HUDEP-2 (cell line): ENCODE results near the gene LSM4.

Experiments
- DNase-seq, 76 experiments: peaks; one replicate each; lab custom pipeline; 2025; ENCODE audit not compliant: unreplicated experiment in 76 of 76; lab: John Stamatoyannopoulos, UW

The LSM4 gene

DNA sequence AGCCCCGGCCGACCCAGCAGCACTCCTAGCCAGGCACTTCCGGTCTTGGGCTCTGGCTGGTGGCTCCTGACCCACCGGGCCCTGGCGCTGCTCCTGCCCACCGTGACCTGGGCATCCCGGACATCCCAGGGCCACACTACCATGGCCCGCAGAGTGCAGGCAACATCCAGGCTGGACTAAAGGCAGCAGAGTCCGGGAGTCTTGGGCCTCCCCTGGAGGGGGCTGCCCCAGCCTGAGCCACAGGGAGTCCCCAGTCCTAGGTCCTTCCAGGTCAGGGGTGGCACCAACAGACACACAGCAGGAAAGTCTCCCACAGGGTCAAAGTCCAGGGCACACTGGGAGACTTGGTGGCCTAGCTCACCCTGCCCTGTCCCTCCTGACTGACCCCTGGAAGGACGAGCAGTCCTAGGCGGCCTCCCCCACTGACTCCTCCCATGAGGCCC, 10.8 kb downstream of the LSM4 start:
- no peak for DNase-seq

GRCh38 chr19:18311502-18312091, 11.3 kb downstream of the LSM4 start:
- no peak for DNase-seq

- no peak for DNase-seq
Observed at GRCh38 chr19:18310966-18311365, 11.9 kb downstream of the LSM4 start.

DNA sequence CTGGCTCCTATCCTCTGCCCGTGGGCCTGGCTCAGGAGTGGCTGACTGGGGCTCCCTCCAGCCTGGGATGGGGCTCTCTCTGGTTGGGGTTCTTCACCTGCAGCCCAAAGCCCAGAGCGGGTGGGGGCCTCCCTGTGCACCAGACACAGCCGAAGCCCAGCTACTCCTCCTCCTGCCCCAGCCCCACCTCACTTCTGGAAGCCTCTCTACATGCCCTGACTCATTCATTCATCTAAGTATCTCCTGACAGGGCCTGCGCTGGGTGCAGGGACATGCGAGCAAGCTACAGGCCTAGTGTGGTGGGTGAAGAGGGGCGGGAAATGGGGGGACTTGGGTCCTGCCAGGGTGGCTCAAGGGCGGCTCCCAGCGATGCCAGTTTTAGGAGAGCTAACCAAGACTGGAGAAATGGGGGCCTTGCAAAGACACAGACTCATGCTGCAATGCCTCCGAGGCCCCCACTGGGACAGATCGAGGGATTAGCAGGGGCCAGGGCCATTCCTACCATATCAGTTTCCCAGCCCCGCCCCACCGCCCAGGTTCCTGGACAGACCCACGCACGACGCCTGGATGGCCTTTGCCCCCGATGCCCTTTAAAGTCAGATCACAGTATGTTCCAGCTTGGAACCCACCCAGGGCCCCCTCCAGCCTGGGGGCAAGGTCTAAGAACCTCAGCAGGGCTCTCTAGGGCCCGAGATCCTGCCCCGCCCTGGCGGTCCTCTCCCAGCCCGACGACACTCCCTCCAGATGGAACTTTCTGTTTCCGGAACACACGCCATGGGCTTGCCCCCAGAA, 12.6 kb downstream of the LSM4 start:
- DNase-seq, result no peak

DNA sequence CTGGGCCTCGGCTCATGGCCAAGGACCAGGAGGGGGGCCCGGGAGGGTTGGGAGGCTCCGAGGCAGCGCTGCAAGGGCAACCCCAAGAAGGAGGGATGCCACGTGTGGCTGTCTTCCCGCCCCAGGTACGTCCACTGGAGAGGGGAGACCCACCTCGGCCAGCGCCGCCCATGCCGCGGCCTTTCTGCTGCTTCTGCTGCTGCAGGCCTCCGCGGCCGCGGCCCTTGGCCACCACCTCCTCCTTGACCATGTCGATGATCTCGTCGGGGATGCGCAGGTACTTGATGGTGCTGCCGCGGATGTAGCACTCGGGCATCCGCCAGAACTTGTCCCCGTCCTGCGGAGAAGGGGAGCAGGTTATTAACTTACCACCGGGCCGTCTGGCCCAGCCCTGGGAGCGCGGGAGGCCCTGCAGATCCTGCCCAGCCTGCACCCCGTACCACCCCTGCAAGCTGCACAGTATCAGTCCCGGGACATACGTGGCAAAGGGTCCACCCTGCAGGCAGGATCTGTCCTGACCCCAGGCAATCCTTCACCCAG, 13.3 kb downstream of the LSM4 start:
- DNase-seq, result no peak

DNA sequence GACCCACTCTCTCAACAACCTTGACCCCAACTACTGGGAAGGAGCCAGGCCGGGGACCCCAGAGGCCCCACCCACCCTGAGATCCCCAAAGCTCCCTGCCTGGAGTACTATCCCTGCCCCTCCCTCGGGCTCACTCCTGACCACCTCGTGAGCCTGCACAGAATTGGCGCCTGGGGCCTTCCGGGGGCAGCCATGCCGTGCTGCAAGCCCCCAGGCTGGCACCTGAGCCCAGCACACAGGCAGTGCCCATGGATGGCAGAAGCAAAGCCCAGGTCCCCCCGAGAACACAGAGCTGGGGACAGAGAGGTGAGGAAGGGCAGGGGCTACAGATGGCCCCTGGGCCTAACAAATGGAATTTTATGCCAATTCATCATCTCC, 13.9 kb downstream of the LSM4 start:
- no peak for DNase-seq

DNA sequence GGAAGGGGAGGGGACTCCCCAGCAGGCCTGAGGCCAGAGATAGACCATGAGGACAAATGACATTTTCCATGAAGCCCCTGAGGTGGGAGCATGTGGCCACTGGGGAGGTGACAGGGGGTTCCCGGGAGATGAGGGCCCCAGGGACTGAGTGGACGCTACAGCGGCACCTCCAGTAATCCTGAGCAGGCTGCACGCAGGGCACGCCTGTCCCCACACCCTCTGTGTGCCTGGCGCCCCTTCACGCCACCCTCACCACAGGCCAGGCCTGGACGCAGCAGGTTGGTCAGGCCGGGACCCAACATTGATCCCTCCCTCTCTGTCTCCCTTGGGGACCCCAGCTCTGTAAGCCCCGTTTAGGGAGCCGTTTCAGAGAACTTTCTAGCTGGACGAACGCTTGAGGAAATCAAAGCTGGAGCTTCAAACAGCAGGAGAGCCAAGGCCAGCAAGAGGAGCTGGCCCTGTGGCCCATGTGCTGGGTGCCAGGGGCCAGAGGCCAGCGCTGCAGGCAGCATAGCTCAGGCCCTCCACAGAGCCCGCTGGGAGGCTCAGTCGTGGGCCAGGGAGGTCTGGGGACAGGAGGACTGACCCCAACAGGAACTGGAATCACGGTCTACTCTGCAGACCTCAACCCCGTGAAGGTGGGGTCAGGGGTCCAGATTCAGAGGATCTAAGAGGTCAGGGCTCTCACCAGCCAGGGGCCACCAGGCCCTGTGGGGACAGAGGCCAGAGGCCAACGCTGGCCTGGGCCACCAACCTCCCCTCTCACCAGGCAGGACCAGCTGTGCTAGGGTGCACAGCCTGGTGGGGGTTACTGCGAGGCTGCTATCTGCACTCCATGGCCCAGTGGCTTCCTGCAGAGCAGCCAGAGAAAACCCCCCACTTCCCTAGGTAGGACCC, 14.6 kb downstream of the LSM4 start:
- no peak for DNase-seq

- no peak for DNase-seq
Observed at GRCh38 chr19:18307271-18307681, 15.6 kb downstream of the LSM4 start.

- no peak for DNase-seq
Observed at GRCh38 chr19:18306888-18307260, 16.0 kb downstream of the LSM4 start.

GRCh38 chr19:18306209-18306887, 16.5 kb downstream of the LSM4 start:
- no peak for DNase-seq

GRCh38 chr19:18304458-18305310, 18.2 kb downstream of the LSM4 start:
- DNase-seq, result peak in 68 of 76 experiments; percentile 33 to 94 (median 72)

GRCh38 chr19:18304208-18304457, 18.7 kb downstream of the LSM4 start:
- peak in 6 of 76 experiments; percentile 34 to 47 (median 43) for DNase-seq

DNA sequence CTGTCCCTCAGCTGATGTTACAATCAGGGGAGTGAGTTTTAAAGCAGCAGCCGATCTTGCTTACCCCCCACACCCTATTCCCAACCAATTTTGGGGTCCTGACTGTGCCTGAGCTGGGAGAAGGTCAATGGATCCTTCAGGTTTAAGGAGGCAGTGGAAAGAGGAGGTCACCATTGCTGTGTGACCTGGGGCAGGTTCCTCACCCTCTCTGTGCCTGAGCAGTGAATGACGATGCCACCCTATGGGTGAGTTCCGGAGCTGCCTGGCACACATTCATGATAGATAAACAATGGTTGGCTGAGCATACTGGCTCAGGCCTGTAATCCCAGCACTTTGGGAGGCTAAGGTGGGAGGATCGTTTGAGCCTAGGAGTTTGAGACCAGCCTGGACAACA, 21.2 kb downstream of the LSM4 start:
- peak in 3 of 76 experiments; percentile 25 to 28 (median 27) for DNase-seq

DNA sequence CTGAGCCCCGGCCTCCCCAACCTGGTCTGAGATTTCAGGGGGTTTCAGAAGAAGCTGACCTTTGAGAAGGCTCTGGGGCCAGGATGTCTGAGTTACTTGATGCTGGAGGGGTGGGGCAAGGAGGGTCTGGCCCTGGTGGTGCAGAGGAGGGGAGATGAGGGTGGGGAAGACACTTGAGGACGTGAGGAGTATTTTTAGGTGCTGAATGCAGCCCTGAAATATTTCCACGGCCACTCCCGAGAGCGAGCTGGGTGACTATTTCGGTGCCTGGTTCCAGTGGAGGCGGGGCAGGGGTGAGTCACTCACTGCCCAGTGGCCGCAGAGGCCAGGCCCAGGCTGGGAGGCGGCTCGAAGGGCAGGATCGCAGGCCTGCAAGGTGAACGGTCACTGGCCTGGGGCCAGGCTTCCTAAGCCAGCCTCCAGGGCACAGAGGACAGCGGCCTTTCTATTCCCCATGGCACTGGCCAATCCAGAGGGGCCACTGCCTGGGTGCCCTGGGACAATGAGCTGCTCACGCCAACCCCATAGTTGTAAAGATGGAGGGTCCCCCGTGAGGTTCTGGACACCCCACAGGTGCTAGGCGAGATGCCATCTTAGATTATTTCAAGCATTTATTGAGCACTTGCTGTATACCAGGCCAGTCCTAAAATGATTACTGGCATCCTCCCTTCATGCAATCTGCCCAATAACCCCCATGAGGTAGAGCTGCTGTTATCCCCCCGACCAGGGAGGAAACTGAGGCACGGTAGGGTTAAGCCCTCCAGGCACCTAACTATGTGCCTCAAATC, 21.8 kb downstream of the LSM4 start:
- DNase-seq, result peak in 33 of 76 experiments; percentile 16 to 78 (median 33)

GRCh38 chr19:18299654-18300053, 23.2 kb downstream of the LSM4 start:
- no peak for DNase-seq

DNA sequence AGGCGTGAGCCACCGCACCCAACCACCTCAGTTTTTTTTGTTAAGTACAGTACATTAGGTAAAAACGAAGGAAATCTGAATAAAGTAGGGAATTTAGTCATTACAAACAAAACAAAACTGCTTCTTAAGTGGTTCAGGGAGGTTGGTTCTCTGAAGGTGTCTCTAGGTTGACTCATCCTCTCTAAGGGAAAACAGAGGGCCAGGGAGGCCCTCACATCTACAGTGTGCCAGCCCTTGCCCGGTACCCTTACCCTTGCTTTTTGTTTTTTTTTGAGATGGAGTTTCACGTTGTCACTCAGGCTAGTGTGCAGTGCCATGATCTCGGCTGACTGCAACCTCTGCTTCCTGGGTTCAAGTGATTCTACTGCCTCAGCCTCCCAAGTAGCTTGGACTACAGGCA, 24.3 kb downstream of the LSM4 start:
- no peak for DNase-seq

DNA sequence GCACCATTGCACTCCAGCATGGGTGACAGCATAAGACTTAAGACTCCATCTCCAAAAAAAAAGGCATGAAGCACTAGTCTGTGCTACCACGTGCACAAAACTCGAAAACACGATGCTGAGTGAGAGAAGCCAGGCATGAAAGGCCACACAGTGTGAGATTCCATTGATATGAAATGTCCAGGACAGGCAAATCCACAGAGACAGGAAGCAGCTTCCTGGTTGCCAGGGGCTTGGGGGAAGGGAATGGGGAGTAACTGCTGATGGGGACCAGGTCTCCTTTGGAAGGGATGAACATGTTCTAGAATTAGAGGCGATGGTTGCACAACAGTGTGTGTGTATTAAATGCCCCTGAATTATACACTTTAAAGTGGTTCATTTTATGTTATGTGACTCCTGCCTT, 25.6 kb downstream of the LSM4 start:
- no peak for DNase-seq

GRCh38 chr19:18295034-18295451, 27.8 kb downstream of the LSM4 start:
- DNase-seq, result no peak

GRCh38 chr19:18294467-18294864, 28.4 kb downstream of the LSM4 start:
- DNase-seq, result no peak
